ENCODE measurements around the gene SMDT1. TPM values are rescaled to one million over a fixed set of nuclear protein-coding genes. Genes with fewer than 3 reads are reported as not detected.

Gene SMDT1
- total and polyA plus RNA-seq, 2 donors (not counting 1 experiment from before 2014, with no cell fraction given) = 122 to 140 TPM

DNA sequence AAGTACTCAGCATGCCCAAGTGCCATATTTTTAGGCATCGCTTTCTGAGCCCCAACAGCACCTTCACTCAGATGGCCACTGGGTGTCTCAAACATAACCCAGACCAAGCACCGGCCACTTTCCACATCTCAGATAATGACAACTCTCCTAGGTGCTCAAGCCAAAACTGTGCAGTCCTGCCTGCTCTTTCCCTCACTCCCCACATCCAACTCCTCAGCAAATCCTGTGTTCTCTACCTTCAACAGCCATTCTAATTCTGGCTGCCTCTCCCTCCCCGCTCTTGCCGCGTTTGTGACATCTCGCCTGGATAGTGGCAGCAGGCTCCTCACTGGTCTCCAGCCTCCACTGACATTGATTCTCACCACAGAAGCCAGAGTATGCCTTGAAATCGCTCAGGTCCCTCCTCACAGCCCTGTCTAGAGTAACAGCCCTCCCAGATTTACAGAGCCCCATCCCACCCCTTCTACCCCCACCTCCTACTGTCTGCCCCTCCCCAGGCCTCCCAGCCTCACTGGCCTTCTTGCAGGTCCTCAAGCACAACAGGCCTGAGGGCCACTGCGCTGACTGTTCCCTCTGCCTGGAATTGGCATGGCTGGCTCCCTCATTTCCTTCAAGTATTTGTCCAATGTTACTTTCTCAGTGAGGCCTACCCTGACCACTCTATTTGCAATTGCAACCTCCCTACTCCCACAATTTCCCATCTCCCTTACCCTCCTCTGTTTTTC lies 6.7 kb upstream of the SMDT1 start:
- intact Hi-C loops (cut with micrococcal nuclease) = loop anchor here (5.0 kb wide), 5 partner anchors 40 to 690 kb away; partner anchors contain the start of genes MEI1 and TEF
- Mint-ChIP-seq H3K4me3 (peak overlapping the region; percentile 80), H3K4me1 (peaks cover 46% of the 10 kb centered on the region), H3K9me3 (ENCODE audit: insufficient read depth) (no peaks in the 10 kb centered on the region), H3K27ac (peak overlapping the region; percentile 61), H3K27me3 (no peaks in the 10 kb centered on the region)
- no peaks in the 10 kb centered on the region for H4K20me1 ChIP-seq (ENCODE audit: control insufficient read depth, insufficient read depth, low read length, poor library complexity, severe bottlenecking)
- 83% methylated on average over 8 of the region's 8 CpGs for WGBS (ENCODE audit: insufficient coverage)
- peaks cover 20 to 34% of the 10 kb centered on the region in 2 donors for H3K4me1 ChIP-seq (ENCODE audit: control insufficient read depth in 2 of 2, insufficient read depth in 2 of 2, low read length in 2 of 2)
- TF ChIP-seq CTCF (IDR thresholded peaks at IDR 0.05) (no peak), EZH2 (IDR thresholded peaks at IDR 0.05; ENCODE audit: borderline replicate concordance, insufficient read depth, low read depth, low read length, poor library complexity, severe bottlenecking) (no peak)
- no peak overlapping the region for H3K4me3 ChIP-seq (ENCODE audit: control extremely low read depth in 1 of 5, extremely low read depth in 1 of 5, insufficient read depth in 1 of 5, low read depth in 2 of 5, low read length in 4 of 5)
- H3K9me3 ChIP-seq (ENCODE audit: control extremely low read depth in 1 of 3, control insufficient read depth in 2 of 3, insufficient read depth in 1 of 3, low read length in 2 of 3) = no peaks in the 10 kb centered on the region
- peaks cover 0 to 5% of the 10 kb centered on the region in 2 experiments for H3K36me3 ChIP-seq (replicated peaks in 1 of 2; ENCODE audit: control extremely low read depth in 1 of 2, control insufficient read depth in 1 of 2, extremely low read depth in 1 of 2, insufficient read depth in 2 of 2, low read length in 1 of 2)
- peaks cover 4% of the 10 kb centered on the region for H3K79me2 ChIP-seq (ENCODE audit: control insufficient read depth, insufficient read depth, low read length)
- CTCF ChIA-PET = no interaction called here
- no peak overlapping the region for H3K9ac ChIP-seq (ENCODE audit: low read length)
- no peak overlapping the region for H3K27ac ChIP-seq (ENCODE audit: low read length in 2 of 2)
- no peak overlapping the region for H2AFZ ChIP-seq (ENCODE audit: insufficient read depth, low read depth, low read length, poor library complexity, severe bottlenecking)
- DNase-seq (no peak), ATAC-seq (ENCODE audit: low read depth) (no peak)
- POLR2A ChIA-PET = no interaction called here
- no peak overlapping the region for H3K4me2 ChIP-seq (replicated peaks; ENCODE audit: low read depth, low read length, poor library complexity, severe bottlenecking)
- H3K27me3 ChIP-seq (replicated peaks in 1 of 4; ENCODE audit: control extremely low read depth in 1 of 4, control insufficient read depth in 3 of 4, insufficient read depth in 4 of 4, low read length in 3 of 4) = no peaks in the 10 kb centered on the region

GRCh38 chr22:42073621-42074041 lies 5.9 kb upstream of the SMDT1 start:
- Histone ChIP-seq H3K27ac (ENCODE audit: low read length in 2 of 2) (no peak overlapping the region), H3K9ac (ENCODE audit: low read length) (peak overlapping the region; percentile 64), H3K9me3 (ENCODE audit: control extremely low read depth in 1 of 3, control insufficient read depth in 2 of 3, insufficient read depth in 1 of 3, low read length in 2 of 3) (no peaks in the 10 kb centered on the region), H3K4me1 (ENCODE audit: control insufficient read depth in 2 of 2, insufficient read depth in 2 of 2, low read length in 2 of 2) (peaks cover 22 to 40% of the 10 kb centered on the region in 2 donors), H2AFZ (ENCODE audit: insufficient read depth, low read depth, low read length, poor library complexity, severe bottlenecking) (peak overlapping the region; percentile 97), H3K79me2 (ENCODE audit: control insufficient read depth, insufficient read depth, low read length) (peaks cover 4% of the 10 kb centered on the region), H3K4me2 (replicated peaks; ENCODE audit: low read depth, low read length, poor library complexity, severe bottlenecking) (peak overlapping the region; percentile 86), H3K36me3 (replicated peaks in 1 of 2; ENCODE audit: control extremely low read depth in 1 of 2, control insufficient read depth in 1 of 2, extremely low read depth in 1 of 2, insufficient read depth in 2 of 2, low read length in 1 of 2) (no peaks in the 10 kb centered on the region), H4K20me1 (ENCODE audit: control insufficient read depth, insufficient read depth, low read length, poor library complexity, severe bottlenecking) (no peaks in the 10 kb centered on the region), H3K27me3 (replicated peaks in 1 of 4; ENCODE audit: control extremely low read depth in 1 of 4, control insufficient read depth in 3 of 4, insufficient read depth in 4 of 4, low read length in 3 of 4) (no peaks in the 10 kb centered on the region), H3K4me3 (ENCODE audit: control extremely low read depth in 1 of 5, extremely low read depth in 1 of 5, insufficient read depth in 1 of 5, low read depth in 2 of 5, low read length in 4 of 5) (peak overlapping the region in 4 of 5 experiments; percentile 57 to 69 (median 64))
- ATAC-seq (ENCODE audit: low read depth) = no peak
- Mint-ChIP-seq H3K4me1 (peaks cover 48% of the 10 kb centered on the region), H3K27me3 (no peaks in the 10 kb centered on the region), H3K9me3 (ENCODE audit: insufficient read depth) (no peaks in the 10 kb centered on the region), H3K4me3 (peak overlapping the region; percentile 80), H3K27ac (peak overlapping the region; percentile 61)
- CTCF ChIA-PET = no interaction called here
- POLR2A ChIA-PET = interaction anchor here (1.2 kb wide), 1 partner anchor 17 kb away, joined by 3 read pairs; the partner anchor contains the start of gene NDUFA6
- intact Hi-C loops (cut with micrococcal nuclease) = loop anchor here (5.0 kb wide), 5 partner anchors 41 to 691 kb away; partner anchors contain the start of genes MEI1 and TEF
- DNase-seq = no peak
- TF ChIP-seq EZH2 (IDR thresholded peaks at IDR 0.05; ENCODE audit: borderline replicate concordance, insufficient read depth, low read depth, low read length, poor library complexity, severe bottlenecking) (no peak), CTCF (IDR thresholded peaks at IDR 0.05) (no peak)
- 86% methylated on average over 12 of the region's 14 CpGs for WGBS (ENCODE audit: insufficient coverage)
